Measurements from ENCODE around the gene NOL7. TPM values are rescaled to one million over a fixed set of nuclear protein-coding genes. Genes with fewer than 3 reads are reported as not detected.

Gene NOL7
- total and polyA plus RNA-seq, 4 donors: 25.6 to 43.0 (median 31.0) TPM

GRCh38 chr6:13573669-13574110, 41.4 kb upstream of the NOL7 start:
- DNase-seq (ENCODE audit: low spot score): peak; percentile 43
- Histone ChIP-seq H3K36me3 (ENCODE audit: control insufficient read depth in 4 of 4, insufficient read depth in 3 of 4, low read depth in 1 of 4, low read length in 3 of 4) (no peaks in the 10 kb centered on the region), H3K4me1 (ENCODE audit: control insufficient read depth in 4 of 4, insufficient read depth in 4 of 4, low read length in 3 of 4) (peaks cover 2 to 41% (median 17%) of the 10 kb centered on the region in 4 donors), H3K27ac (ENCODE audit: low read depth in 1 of 2, low read length in 2 of 2) (peak overlapping the region; percentile 99 to 100), H3K9ac (ENCODE audit: low read depth in 1 of 2, low read length in 2 of 2) (peak overlapping the region; percentile 85 to 99), H3K9me3 (ENCODE audit: control insufficient read depth in 4 of 4, low read length in 3 of 4) (no peaks in the 10 kb centered on the region), H3K27me3 (ENCODE audit: control insufficient read depth in 4 of 4, insufficient read depth in 4 of 4, low read length in 3 of 4) (no peaks in the 10 kb centered on the region), H3K4me3 (ENCODE audit: low read depth in 1 of 3, low read length in 3 of 3) (peak overlapping the region; percentile 71 to 87 (median 85))
- under 1% methylated on average over 14 of the region's 14 CpGs for WGBS
- TF ChIP-seq, protein P1, sequence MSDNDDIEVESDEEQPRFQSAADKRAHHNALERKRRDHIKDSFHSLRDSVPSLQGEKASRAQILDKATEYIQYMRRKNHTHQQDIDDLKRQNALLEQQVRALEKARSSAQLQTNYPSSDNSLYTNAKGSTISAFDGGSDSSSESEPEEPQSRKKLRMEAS (IDR thresholded peaks at IDR 0.05): no peak
- TF ChIP-seq, protein P2, sequence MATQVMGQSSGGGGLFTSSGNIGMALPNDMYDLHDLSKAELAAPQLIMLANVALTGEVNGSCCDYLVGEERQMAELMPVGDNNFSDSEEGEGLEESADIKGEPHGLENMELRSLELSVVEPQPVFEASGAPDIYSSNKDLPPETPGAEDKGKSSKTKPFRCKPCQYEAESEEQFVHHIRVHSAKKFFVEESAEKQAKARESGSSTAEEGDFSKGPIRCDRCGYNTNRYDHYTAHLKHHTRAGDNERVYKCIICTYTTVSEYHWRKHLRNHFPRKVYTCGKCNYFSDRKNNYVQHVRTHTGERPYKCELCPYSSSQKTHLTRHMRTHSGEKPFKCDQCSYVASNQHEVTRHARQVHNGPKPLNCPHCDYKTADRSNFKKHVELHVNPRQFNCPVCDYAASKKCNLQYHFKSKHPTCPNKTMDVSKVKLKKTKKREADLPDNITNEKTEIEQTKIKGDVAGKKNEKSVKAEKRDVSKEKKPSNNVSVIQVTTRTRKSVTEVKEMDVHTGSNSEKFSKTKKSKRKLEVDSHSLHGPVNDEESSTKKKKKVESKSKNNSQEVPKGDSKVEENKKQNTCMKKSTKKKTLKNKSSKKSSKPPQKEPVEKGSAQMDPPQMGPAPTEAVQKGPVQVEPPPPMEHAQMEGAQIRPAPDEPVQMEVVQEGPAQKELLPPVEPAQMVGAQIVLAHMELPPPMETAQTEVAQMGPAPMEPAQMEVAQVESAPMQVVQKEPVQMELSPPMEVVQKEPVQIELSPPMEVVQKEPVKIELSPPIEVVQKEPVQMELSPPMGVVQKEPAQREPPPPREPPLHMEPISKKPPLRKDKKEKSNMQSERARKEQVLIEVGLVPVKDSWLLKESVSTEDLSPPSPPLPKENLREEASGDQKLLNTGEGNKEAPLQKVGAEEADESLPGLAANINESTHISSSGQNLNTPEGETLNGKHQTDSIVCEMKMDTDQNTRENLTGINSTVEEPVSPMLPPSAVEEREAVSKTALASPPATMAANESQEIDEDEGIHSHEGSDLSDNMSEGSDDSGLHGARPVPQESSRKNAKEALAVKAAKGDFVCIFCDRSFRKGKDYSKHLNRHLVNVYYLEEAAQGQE (IDR thresholded peaks at IDR 0.05): no peak
- TF ChIP-seq HNF4G (IDR thresholded peaks at IDR 0.05) (no peak), RXRA (IDR thresholded peaks at IDR 0.05) (no peak), ZBTB33 (IDR thresholded peaks at IDR 0.05) (no peak), SP1 (IDR thresholded peaks at IDR 0.05) (peak; percentile 22), EGR1 (IDR thresholded peaks at IDR 0.05; ENCODE audit: low read depth in 2 of 2) (no peak), RAD21 (IDR thresholded peaks at IDR 0.05) (peak in 1 of 2 donors; percentile 2), HNF4A (conservative IDR thresholded peaks at IDR 0.05) (peak in 1 of 2 donors; percentile 8)

- TF ChIP-seq ZBTB33 (IDR thresholded peaks at IDR 0.05): no peak
- peak; percentile 33 for TF ChIP-seq CTCF (IDR thresholded peaks at IDR 0.05; ENCODE audit: low read depth, low read length, missing input control)
- no peak for TF ChIP-seq NR2F2 (IDR thresholded peaks at IDR 0.05)
- TF ChIP-seq JUND (IDR thresholded peaks at IDR 0.05): no peak
- TF ChIP-seq HNF4A (conservative IDR thresholded peaks at IDR 0.05): peak in 1 of 2 donors; percentile 40
- TF ChIP-seq, protein P1 (IDR thresholded peaks at IDR 0.05): no peak
- Histone ChIP-seq H3K4me3 (ENCODE audit: low read depth in 1 of 3, low read length in 3 of 3) (peak overlapping the region; percentile 42 to 92 (median 87)), H3K27ac (ENCODE audit: low read depth in 1 of 2, low read length in 2 of 2) (peak overlapping the region; percentile 99 to 100), H3K27me3 (ENCODE audit: control insufficient read depth in 4 of 4, insufficient read depth in 4 of 4, low read length in 3 of 4) (no peaks in the 10 kb centered on the region), H3K9me3 (ENCODE audit: control insufficient read depth in 4 of 4, low read length in 3 of 4) (no peaks in the 10 kb centered on the region), H3K9ac (ENCODE audit: low read depth in 1 of 2, low read length in 2 of 2) (peak overlapping the region; percentile 75 to 96), H3K4me1 (ENCODE audit: control insufficient read depth in 4 of 4, insufficient read depth in 4 of 4, low read length in 3 of 4) (peaks cover 0 to 38% (median 17%) of the 10 kb centered on the region in 4 donors), H3K36me3 (ENCODE audit: control insufficient read depth in 4 of 4, insufficient read depth in 3 of 4, low read depth in 1 of 4, low read length in 3 of 4) (no peaks in the 10 kb centered on the region)
- peak; percentile 89 for DNase-seq (ENCODE audit: low spot score)
- WGBS: under 1% methylated on average over 46 of the region's 46 CpGs
Observed at GRCh38 chr6:13574149-13574570, 41.0 kb upstream of the NOL7 start.

Data from liver (tissue), 9 donors.